GM12874 (cell line): ENCODE measurements around the gene RUNX2.

ENCODE experiments used
- CTCF ChIP-seq: IDR thresholded peaks from 2 replicates; pipeline ENCODE4 v1.5.1; 2011; ENCODE audit warnings: low read depth, mild to moderate bottlenecking, control low read depth, low read length, moderate library complexity; ENCODE audit not compliant: insufficient read depth

Gene RUNX2

GRCh38 chr6:45394586-45395095, 66.5 kb downstream of the RUNX2 start:
- TF ChIP-seq CTCF: no peak

DNA sequence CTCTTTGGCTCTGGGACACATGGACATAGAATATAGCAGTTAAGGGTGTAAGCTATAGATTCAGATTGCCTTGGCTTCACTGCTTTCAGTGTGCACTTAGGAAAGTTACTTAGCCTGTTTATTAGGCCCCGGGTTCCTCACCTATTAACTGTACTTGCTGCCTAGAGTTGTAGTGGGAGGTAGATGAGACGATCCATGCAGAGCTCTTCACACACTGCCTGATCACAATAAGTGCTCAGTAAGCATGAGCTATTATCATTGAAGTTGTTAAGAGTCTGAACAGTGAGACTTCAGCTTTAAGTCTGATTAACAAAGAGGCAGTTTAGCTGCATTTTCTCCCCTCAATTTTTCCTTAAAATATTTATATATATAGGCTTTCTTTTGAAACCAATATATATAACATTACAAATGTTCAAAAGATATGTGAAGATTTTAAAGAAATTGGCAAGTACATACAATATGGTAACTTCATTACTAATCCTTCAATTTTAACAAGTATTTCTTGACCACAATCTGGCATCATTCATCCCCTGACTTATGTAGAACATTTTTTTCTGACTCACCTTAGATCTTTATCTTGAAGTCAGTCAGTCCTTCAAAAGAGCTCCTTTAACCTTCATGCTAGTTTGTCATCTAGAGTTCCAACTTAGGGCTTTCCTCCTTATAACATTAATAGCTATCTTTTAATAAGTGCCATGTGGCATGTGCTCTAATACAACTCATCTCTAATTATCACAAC, 70.1 kb downstream of the RUNX2 start:
- no peak for TF ChIP-seq CTCF

- TF ChIP-seq CTCF: no peak
These were observed 71.9 kb downstream of the RUNX2 start for GRCh38 chr6:45400021-45400420.

DNA sequence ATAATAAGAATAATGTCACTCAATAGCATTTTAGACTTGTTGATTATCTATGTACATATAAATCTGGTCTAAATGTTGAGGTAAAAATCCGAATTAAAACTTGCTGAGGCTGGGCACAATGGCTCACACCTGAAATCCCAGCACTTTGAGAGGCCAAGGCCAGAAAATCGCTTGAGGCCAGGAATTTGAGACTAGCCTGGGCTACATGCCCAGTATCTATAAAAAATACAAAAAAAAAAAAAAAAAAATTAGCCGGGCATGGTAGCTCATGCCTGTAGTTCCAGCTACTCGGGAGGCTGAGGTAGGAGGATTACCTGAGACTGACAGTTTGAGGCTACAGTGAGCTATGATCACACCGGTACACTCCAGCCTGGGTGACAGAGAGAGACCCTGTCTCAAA, 83.8 kb downstream of the RUNX2 start:
- no peak for TF ChIP-seq CTCF

GRCh38 chr6:45415315-45415714, 87.2 kb downstream of the RUNX2 start:
- TF ChIP-seq CTCF: no peak

DNA sequence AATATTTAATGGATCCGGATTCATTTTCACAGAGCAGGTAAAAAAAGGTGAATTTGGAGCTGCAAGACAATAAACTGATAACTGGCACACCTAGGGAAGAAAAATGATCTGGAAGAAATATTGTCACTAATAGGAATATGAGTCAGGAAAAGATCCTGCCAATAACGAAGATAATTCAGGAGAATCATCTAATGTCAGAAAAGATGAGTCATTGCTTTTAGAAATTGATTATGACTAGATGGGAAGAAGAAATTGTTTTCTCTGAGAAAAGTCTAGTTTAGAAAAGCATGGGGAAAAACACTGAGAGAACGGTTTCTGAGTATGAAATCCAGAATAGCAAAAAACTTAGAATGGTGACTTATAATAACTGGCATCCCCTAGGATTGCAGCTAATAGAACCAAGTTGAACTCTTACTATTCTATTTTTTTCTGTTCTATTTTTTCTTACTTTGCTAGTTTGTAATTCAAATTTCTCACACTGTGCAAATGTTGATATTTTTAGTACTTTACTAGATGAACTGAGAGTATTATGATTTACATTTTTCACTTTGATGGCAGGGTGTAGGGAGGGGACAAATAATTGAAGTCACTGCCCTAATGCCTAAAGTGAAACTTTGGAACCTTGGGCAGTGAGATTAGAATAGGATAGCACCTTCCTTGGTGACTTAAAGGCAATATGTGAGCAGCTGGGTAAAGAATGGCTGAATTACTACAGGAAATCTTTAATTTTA, 87.8 kb downstream of the RUNX2 start:
- TF ChIP-seq CTCF: no peak

DNA sequence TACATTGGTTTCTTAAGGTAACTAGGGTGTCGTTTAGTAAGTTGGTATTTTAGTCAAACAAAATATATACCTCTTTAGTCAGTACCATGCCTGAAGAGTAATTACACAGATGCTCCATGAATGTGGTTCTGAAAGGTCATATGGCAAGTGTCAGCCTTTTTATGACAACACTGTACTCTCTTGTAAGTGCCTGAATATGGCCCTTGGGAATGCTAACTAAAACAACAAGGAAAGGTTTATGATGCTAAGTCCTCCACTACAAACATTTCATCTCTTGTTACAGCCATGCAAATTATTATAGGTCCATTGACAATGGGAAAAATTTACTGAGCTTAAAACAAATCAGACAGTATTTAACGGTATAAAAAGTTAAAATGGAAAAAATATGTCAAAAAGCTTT, 88.6 kb downstream of the RUNX2 start:
- TF ChIP-seq CTCF: no peak
